Mucosa of descending colon (tissue), 3 donors: ENCODE results near the gene SLC51A. TPM values are rescaled to one million over a fixed set of nuclear protein-coding genes. Genes with fewer than 3 reads are reported as not detected.
A peak's percentile ranks its signal among the peaks of the same experiment; 100 is the strongest.

Source experiments
- ATAC-seq: fragments of 200-7000 bp; cut with Tn5 transposase; one replicate; pipeline ENCODE4 v1.9.1; 2020; ENCODE audit warnings: mild to moderate bottlenecking, moderate library complexity
- DNase-seq, 3 donors: peaks; one replicate each; pipeline ENCODE4 v3.0.0-alpha.2; 2020
- H3K36me3 ChIP-seq: fragments of 200-600 bp; one replicate; pipeline ENCODE4 v1.8.0; 2021; ENCODE audit warnings: low read depth, mild to moderate bottlenecking
- H3K4me1 ChIP-seq: fragments of 200-600 bp; one replicate; pipeline ENCODE4 v1.8.0; 2021; ENCODE audit warnings: low read depth, mild to moderate bottlenecking
- H3K4me3 ChIP-seq: fragments of 200-600 bp; one replicate; pipeline ENCODE4 v1.8.0; 2021; ENCODE audit warnings: mild to moderate bottlenecking
- H3K9me3 ChIP-seq: fragments of 200-600 bp; one replicate; pipeline ENCODE4 v1.8.0; 2021; ENCODE audit warnings: mild to moderate bottlenecking
- CTCF ChIP-seq: fragments of 200-600 bp; IDR thresholded peaks from one replicate; pipeline ENCODE4 v1.8.0; 2022; ENCODE audit warnings: antibody characterized with exemption, mild to moderate bottlenecking
- intact Hi-C, 2 donors: fragments of 100-400 bp; cut with DNase I in 1 of 2; cut with micrococcal nuclease in 1 of 2; formaldehyde crosslinking; loops; one replicate each; pipeline versions ENCODE4 v1.11.0 to v1.11.1; 2022; cut with DNase I, micrococcal nuclease
- total RNA-seq, 3 donors: library from RNA; stranded (reverse); fragmentation: NEBNext Ultra II Directional in 2 of 3; extraction: Animal tissue kit (Norgen Biotek cat#: 25700) in 2 of 3; gene quantifications; one replicate each; pipeline versions ENCODE4 v1.2.1 to v1.2.4, GENCODE V29; 2021 to 2023
- donor health status: DM: no; HTN: no; CAD: no; lungs with moderate emphysema.
- donor health status: DM: no; HTN: no; CAD: no.
- donor health status: DM: no; HTN: yes; CAD: no.

SLC51A gene
- total RNA-seq, 3 donors from 2014 or later, result 16.4 to 135 (median 22.9) TPM

GRCh38 chr3:196215493-196216020 lies 777 bp upstream of the SLC51A start:
- Histone ChIP-seq H3K4me3 (no peak overlapping the region), H3K4me1 (peaks cover 16% of the 10 kb centered on the region), H3K36me3 (no peaks in the 10 kb centered on the region), H3K9me3 (no peaks in the 10 kb centered on the region)
- intact Hi-C loops, result no loop called here
- TF ChIP-seq CTCF, result no peak
- ATAC-seq (no peak), DNase-seq (no peak)

GRCh38 chr3:196216681-196217211 lies 412 bp downstream of the SLC51A start:
- intact Hi-C loops, result no loop called here

GRCh38 chr3:196217307-196218154 lies 1.2 kb downstream of the SLC51A start:
- no peak overlapping the region for H3K4me3 ChIP-seq
- ATAC-seq, result no peak
- no peaks in the 10 kb centered on the region for H3K36me3 ChIP-seq
- DNase-seq, result no peak
- peaks cover 16% of the 10 kb centered on the region for H3K4me1 ChIP-seq
- intact Hi-C loops, result no loop called here
- no peak for TF ChIP-seq CTCF
- H3K9me3 ChIP-seq, result no peaks in the 10 kb centered on the region

More at GRCh38 chr3:196216681-196217211, 412 bp downstream of the SLC51A start:
- Histone ChIP-seq H3K4me3 (no peak overlapping the region), H3K4me1 (peaks cover 16% of the 10 kb centered on the region), H3K9me3 (no peaks in the 10 kb centered on the region), H3K36me3 (no peaks in the 10 kb centered on the region)
- ATAC-seq (peak; percentile 3), DNase-seq (no peak)
- TF ChIP-seq CTCF, result no peak

GRCh38 chr3:196218155-196218712 lies 1.9 kb downstream of the SLC51A start:
- TF ChIP-seq CTCF, result no peak
- Histone ChIP-seq H3K4me3 (no peak overlapping the region), H3K4me1 (peaks cover 16% of the 10 kb centered on the region), H3K9me3 (no peaks in the 10 kb centered on the region), H3K36me3 (no peaks in the 10 kb centered on the region)
- peak; percentile 16 for ATAC-seq
- no peak for DNase-seq
- intact Hi-C loops, result no loop called here

GRCh38 chr3:196219194-196219969 lies 3.0 kb downstream of the SLC51A start:
- intact Hi-C loops, result no loop called here
- peak in 2 of 3 donors; percentile 54 to 68 for DNase-seq
- peak; percentile 69 for ATAC-seq
- H3K9me3 ChIP-seq, result no peaks in the 10 kb centered on the region
- no peaks in the 10 kb centered on the region for H3K36me3 ChIP-seq
- no peak for TF ChIP-seq CTCF
- H3K4me3 ChIP-seq, result no peak overlapping the region
- peaks cover 16% of the 10 kb centered on the region for H3K4me1 ChIP-seq
